HG03159 (cell line): Measurements from ENCODE around the gene WT1.

Experiments
- ATAC-seq: cut with Tn5 transposase; IDR thresholded peaks from one replicate; pipeline ENCODE4 v1.9.1; 2021; ENCODE audit warnings: mild to moderate bottlenecking, moderate library complexity; ENCODE audit not compliant: unreplicated experiment

WT1 gene

GRCh38 chr11:32438866-32439489 is 3.6 kb upstream of the WT1 start:
- ATAC-seq = no peak

DNA sequence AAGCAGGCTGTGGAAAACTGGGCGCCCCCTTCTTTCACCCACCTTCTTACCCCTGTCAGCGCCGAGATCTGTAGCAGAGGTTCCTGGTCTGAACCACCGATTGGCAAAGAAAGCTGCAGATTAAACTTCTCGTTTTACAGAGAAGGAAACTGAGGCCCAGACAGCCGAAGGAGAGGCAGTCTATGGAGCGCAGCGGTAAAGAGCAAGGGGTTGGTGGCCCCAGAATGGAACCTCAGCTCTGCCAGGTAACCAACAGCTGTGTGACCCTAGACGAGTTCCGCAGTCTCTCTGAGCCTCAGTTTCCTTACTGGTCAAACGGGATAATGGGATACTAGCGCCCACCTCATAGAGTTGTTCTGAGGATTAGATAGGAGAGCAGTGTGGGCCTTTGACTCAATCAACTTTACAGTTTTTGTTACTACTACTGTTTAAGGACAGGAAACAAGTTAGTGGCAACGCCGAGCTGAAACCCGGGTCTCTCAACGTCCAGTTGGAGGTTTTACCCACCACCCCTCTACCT is 3.1 kb upstream of the WT1 start:
- ATAC-seq = no peak

DNA sequence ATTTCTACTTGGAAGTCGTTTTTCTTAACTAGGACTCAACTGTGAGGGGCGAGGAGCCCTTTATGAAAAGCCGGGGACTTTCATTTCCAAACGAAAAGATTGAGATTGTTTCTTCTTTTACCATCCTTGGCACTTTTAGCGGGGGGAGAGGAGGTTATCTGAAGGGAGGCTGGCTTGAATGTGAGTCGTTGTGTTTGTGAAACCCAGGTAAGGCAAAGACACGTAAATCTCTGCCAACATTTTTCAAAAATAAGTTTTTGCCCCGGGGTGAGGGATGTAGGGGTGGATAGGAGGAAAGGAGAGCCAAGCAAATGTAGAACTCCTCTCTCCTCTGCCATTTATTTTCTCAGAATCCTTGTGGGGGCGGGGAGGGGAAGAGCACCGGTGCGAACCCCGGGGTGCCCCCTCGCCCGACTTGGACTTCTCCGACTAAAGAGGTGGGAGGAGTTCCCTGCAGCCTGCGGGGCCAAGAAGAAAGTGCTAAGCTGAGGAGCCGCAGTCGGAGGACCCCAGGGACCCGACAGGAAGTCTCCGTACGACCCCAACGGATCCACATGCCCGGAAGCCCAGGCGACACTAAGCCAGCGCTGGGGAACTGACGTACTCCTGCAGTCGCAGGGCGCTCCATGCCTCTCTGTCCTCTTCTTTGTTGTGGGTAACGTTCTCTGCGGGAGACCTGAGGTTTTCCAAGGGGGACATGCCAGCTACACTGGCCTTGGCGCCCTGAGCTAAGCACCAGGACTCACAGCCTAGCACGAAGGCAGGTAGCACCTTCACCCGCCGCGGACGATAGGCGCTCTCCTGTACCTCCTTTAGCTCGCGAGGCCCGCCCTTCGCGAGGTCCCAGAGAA is 2.4 kb upstream of the WT1 start:
- ATAC-seq = no peak

GRCh38 chr11:32436751-32437494 is 1.6 kb upstream of the WT1 start:
- no peak for ATAC-seq

DNA sequence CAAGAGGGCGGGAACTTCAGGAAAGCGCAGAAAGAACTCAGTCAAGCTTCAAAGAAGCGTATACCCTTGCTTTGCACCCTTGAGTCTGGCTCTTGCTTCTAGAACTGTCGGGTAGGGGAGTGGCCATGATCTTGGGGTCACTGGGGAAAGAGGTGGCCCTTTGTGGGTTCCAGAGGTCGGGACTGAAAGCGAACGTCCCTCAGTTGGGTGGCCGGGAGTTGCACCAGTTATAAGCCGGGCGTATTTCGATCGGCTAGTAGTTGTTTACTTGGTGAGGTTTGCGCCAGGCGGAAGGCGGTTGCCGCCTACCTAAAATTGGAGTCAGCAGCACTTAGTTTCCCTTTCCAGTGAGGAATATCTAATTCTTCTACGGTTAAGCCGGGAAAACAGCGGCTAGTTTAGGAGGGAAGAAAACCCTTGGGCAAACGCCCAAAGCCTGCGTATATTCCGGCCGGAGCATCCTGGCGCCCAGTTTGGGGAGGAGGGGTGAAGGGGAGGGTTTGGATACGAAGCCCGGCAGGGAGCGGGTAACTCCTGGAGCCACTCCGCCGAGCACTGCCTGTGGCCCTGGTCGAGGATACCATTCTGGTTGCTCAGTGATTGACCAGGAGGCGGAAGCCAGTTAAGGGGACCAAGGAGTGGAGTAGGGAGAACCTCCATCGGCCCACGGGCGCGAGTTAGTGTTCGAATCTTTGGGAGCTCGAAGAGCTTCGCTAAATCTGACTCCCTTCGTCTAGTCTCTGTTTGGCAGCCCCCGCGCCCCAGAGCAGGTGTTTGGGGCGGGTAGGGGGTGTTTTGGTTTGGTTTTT is 807 bp upstream of the WT1 start:
- ATAC-seq = no peak

DNA sequence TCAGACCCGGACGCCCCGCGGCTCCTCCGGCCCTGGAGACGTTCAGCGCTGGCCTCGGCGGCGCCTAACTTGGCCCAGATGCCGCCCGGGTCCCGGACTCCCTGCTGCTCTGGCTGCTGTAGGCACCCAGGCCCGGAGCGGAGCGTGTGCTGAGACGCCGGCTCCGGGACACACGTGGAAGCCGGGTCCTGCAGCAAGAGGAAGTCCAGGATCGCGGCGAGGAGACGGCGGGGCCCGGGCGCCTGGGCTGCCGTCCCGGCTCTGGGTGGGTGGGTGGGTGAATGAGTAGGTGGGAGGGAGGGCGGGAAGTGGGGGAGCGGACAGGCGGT is 223 bp downstream of the WT1 start:
- no peak for ATAC-seq

- no peak for ATAC-seq
Measured at GRCh38 chr11:32434356-32435151, 785 bp downstream of the WT1 start.

- no peak for ATAC-seq
Measured at GRCh38 chr11:32433914-32434355, 1.4 kb downstream of the WT1 start.

DNA sequence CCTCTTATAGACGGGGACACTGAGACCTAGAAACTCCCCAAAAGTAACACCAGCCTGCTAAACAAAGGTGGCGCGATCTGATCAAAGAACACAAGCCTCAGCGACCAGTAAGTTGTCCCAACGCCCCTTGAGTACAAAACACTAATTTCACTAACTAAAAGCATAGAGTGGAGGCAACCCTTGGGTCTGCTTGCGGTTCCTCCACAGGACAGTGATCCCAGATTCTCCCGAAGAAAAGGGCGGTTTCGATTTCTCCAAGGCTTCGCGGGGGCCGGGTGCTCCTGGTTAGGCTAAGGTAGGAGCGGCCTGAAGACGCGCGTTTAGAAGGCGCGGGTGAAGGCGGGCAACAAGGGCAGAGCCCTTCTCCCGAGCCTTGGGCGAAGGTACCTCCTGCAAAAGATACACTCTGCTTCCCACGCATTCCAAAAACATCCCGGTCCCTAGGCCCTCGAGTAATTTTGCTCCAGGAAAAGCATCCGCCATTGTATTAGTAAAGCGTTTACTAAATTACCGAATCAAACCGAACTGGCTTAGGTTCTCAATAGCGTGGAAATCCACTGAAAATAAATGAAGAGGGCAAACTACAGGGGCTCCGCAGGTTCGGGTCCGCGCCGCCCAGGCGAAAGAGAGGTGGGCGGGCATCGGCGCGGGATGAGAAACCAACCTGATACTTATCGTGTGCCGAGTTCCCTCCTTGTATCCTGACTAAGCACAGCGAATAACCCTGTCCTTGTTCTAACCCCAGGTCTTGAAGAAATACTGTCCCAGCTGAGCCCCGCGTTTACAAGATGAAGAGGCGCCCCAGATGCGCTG is 2.0 kb downstream of the WT1 start:
- no peak for ATAC-seq

DNA sequence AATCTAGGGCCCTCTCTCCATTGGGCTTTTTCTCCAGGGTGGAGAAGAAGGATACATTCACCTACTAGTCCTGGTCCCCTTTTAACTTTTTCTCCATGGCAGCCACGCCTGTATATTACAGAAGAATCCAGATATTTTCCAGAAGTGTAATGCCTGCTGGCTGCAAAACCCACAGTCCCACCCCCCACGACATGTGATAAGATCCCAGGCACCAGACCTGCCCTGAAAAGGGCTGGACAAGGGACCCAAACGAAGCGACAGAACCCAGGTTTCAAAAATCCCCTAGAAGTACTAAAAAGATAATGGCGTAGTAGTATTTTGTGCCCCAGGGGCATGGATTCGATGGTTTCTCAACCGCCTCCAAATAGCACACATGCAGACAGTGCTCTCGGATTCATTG is 2.8 kb downstream of the WT1 start:
- ATAC-seq = no peak

DNA sequence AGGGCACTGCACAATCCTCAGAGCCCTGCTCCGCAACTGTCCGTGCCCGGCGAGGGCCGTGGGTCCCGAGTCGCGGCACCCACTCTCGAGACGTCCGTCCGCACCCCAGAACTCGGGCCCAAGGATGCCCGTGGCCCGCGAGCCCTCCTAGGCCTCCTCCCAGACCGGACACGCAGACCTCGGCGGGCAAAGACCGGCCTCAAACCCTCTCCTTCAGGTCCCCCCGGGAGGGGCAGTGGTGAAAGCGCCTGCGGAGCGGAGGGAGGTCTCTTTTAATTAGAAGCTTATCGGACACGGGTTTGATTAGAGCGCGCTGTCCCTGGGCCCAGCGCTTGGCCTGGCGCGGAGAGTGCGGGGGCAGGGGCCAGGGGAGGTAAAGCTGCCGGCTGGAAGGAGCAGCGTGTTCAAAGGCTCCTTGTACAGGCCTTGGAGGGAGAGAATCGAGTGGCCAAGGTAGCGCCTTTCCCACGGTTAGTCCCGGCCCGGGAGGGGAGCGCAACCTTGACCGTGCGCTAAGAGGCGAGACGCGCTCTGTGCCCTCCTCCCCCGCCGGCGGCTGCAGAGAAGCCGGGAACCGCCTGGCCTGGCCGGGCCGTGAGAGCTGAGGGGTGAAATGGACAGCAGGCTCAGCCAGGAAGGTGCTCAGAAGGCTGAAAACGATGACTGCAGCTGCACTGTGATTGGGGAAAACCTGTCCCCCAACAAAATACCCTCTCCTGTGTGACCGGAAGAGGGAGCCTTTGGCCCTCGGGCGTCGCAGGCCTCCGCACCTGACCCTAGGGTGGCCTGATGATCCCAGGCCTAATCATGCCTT is 4.6 kb downstream of the WT1 start:
- ATAC-seq = no peak

DNA sequence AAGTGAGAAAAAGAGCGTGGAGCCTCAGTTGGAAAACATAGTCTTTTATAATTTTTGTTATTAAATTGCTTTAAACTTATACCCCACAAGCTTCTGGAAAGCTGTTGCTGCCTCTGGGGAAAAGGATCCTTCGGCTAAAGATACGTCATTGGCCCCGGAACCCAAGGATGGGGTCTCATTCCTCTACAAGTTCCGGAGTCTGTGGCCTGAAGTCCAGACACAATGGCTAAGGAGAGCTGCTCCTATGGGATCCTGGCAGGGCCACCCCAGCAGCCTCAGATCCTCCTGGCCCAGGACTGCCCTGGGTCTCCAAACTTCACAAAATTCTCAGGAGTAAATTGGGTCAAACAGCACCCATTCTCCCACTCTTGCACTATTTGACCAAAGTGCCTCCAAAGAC is 5.9 kb downstream of the WT1 start:
- ATAC-seq = no peak

- no peak for ATAC-seq
Measured at GRCh38 chr11:32428665-32429303, 6.6 kb downstream of the WT1 start.

DNA sequence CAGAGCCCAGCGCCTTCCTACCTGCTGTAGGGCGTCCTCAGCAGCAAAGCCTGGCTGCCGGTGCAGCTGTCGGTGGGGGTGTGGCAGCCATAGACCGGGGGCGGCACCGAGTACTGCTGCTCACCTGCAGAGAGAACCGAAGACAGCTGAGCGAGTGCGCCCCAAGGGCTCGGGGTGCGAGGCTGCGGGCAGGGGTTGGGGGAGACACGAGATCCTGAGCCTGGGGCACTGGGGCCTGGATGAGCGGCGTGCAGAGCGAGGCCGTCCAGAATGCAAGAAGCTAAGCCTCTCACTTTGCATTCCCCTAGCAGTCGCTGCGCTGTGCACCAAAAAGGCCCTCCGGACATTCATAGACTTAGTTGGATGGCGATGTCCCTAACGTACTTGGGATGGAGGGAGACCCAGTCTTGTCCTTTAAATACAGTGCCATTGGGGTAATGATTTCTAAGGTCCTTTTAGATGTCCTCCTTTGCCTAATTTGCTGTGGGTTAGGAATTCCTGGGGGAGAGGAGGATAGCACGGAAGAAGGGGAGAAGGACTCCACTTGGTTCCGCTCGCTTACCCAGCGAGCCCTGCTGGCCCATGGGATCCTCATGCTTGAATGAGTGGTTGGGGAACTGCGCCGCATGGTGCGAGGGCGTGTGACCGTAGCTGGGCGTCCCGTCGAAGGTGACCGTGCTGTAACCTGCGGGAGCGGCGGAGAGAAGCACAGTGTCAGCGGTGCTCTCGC is 7.2 kb downstream of the WT1 start:
- ATAC-seq = no peak

DNA sequence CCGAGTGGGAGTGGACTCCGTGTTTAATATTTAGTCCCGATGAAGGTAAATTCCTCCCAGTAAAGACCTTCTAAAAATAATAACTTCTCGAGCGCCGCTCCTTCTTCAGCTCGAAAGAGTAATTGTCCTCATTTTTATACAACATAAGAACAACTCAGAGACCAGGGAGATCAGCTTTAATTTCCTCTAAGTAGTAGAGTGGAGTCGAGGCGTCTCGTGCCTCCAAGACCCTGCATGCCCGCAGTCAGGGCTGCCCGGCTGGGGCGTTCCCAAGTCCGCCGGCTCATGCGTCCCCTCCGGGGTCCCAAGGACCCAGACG is 7.8 kb downstream of the WT1 start:
- ATAC-seq = no peak

- ATAC-seq = no peak
Measured at GRCh38 chr11:32426819-32427615, 8.3 kb downstream of the WT1 start.

- no peak for ATAC-seq
Measured at GRCh38 chr11:32426192-32426591, 9.1 kb downstream of the WT1 start.
